ENCODE measurements around the gene OVCH2. TPM values are rescaled to one million over a fixed set of nuclear protein-coding genes. Genes with fewer than 3 reads are reported as not detected.
"Not testable (repeated sequence)": the region's sequence is repeated elsewhere in the genome, so short reads cannot be mapped to it uniquely, and the experiment has no call there.

OVCH2 gene, protein sequence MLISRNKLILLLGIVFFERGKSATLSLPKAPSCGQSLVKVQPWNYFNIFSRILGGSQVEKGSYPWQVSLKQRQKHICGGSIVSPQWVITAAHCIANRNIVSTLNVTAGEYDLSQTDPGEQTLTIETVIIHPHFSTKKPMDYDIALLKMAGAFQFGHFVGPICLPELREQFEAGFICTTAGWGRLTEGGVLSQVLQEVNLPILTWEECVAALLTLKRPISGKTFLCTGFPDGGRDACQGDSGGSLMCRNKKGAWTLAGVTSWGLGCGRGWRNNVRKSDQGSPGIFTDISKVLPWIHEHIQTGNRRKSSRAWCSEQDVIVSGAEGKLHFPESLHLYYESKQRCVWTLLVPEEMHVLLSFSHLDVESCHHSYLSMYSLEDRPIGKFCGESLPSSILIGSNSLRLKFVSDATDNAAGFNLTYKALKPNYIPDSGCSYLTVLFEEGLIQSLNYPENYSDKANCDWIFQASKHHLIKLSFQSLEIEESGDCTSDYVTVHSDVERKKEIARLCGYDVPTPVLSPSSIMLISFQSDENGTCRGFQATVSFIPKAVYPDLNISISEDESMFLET
- total RNA-seq, result 10 to 100 TPM in 1 of 2 donors, 1 to 10 TPM in 1; 2.5 to 21.1 TPM
- polyA plus RNA-seq, result 1 to 10 TPM in 1 of 2 donors, under 1 TPM in 1; 0.06 to 1.7 TPM
- long read RNA-seq, donor 1, result 0 reads
- long read RNA-seq, donor 2, result 0 reads
- long read RNA-seq, donor 3, result 0 reads
- long read RNA-seq, donor 4, result 0 reads
- long read RNA-seq, donor 5, result 0 reads

DNA sequence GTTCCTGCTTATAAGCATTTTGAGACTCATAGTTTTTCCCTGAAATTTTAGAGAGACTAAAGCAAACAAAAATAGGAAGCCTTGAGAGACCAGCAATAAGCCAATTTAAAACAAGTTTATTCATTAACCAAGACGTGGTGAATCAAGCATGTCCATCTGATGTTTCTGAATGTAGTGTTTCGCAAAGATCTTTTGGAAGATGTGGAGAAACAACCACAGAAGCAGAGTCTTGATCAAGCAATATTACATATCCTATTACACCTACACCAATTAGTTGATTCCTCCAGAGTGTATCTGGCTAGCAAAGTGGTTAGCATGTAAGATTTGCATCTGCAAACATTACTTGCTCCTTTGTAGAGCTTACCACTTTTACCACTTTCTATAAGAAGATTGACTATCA is at the start of gene OVCH2:
TSS of gene OVCH2 (minus strand) at position 101 of the 400 bp plus-strand sequence. CDS start at position 18, 83 bp downstream.
- TF ChIP-seq, protein P1, sequence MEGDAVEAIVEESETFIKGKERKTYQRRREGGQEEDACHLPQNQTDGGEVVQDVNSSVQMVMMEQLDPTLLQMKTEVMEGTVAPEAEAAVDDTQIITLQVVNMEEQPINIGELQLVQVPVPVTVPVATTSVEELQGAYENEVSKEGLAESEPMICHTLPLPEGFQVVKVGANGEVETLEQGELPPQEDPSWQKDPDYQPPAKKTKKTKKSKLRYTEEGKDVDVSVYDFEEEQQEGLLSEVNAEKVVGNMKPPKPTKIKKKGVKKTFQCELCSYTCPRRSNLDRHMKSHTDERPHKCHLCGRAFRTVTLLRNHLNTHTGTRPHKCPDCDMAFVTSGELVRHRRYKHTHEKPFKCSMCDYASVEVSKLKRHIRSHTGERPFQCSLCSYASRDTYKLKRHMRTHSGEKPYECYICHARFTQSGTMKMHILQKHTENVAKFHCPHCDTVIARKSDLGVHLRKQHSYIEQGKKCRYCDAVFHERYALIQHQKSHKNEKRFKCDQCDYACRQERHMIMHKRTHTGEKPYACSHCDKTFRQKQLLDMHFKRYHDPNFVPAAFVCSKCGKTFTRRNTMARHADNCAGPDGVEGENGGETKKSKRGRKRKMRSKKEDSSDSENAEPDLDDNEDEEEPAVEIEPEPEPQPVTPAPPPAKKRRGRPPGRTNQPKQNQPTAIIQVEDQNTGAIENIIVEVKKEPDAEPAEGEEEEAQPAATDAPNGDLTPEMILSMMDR (IDR thresholded peaks at IDR 0.05; ENCODE audit: control extremely low read depth, extremely low read depth), result no peak
- H3K4me1 ChIP-seq (ENCODE audit: control insufficient read depth in 5 of 5, insufficient read depth in 5 of 5, low read length in 5 of 5), result peaks cover 0 to 5% (median 0%) of the 10 kb centered on the region in 5 donors
- no peaks in the 10 kb centered on the region for H3K36me3 ChIP-seq (ENCODE audit: control insufficient read depth in 4 of 4, insufficient read depth in 4 of 4, low read length in 4 of 4)
- no peaks in the 10 kb centered on the region for H3K27me3 ChIP-seq (ENCODE audit: control insufficient read depth in 3 of 3, insufficient read depth in 3 of 3, low read length in 2 of 3)
- no peak within 1 kb of the TSS for H3K4me3 ChIP-seq
- no peaks in the 10 kb centered on the region for H3K9me3 ChIP-seq (ENCODE audit: control insufficient read depth in 4 of 4, insufficient read depth in 3 of 4, low read length in 3 of 4)
- DNase-seq (no peak), ATAC-seq (ENCODE audit: insufficient read depth, low FRiP score) (no peak)
- H3K27ac ChIP-seq (ENCODE audit: low read depth in 1 of 2, low read length in 1 of 2), result no peak within 1 kb of the TSS
- 71 to 82% methylated on average over 2 of the region's 2 CpGs for WGBS, 2 donors
- H3K9ac ChIP-seq (ENCODE audit: insufficient read depth in 1 of 2, low read length in 2 of 2), result no peak within 1 kb of the TSS

DNA sequence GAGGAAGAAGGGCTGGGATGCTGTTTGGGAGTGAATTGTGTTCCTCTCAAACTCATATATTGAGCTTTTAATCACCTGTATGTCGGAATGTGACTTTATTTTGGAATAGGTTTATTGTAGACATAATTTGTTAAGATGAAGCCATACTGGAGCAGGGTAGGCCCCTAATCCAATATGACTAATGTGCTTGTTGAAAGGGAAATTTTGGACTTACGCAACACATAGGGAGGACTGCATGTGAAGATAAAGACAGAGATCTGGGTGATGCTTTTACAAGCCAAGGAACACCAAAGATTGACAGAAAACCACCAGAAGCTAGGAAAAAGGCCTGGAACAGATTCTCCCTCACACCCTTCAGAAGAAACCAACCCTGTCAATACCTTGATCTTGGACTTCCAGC is 43.2 kb upstream of the OVCH2 start:
- Histone ChIP-seq H3K4me3 (no peak overlapping the region), H3K27ac (ENCODE audit: low read depth in 1 of 2, low read length in 1 of 2) (no peak overlapping the region), H3K4me1 (ENCODE audit: control insufficient read depth in 5 of 5, insufficient read depth in 5 of 5, low read length in 5 of 5) (no peaks in the 10 kb centered on the region), H3K9me3 (ENCODE audit: control insufficient read depth in 4 of 4, insufficient read depth in 3 of 4, low read length in 3 of 4) (peaks cover 0 to 2% (median 0%) of the 10 kb centered on the region in 4 donors), H3K9ac (ENCODE audit: insufficient read depth in 1 of 2, low read length in 2 of 2) (no peak overlapping the region), H3K27me3 (ENCODE audit: control insufficient read depth in 3 of 3, insufficient read depth in 3 of 3, low read length in 2 of 3) (no peaks in the 10 kb centered on the region), H3K36me3 (ENCODE audit: control insufficient read depth in 4 of 4, insufficient read depth in 4 of 4, low read length in 4 of 4) (no peaks in the 10 kb centered on the region)
- 88 to 89% methylated on average over 2 of the region's 2 CpGs for WGBS, 2 donors
- DNase-seq (no peak), ATAC-seq (ENCODE audit: insufficient read depth, low FRiP score) (no peak)
- TF ChIP-seq, protein P1 (IDR thresholded peaks at IDR 0.05; ENCODE audit: control extremely low read depth, extremely low read depth), result no peak

DNA sequence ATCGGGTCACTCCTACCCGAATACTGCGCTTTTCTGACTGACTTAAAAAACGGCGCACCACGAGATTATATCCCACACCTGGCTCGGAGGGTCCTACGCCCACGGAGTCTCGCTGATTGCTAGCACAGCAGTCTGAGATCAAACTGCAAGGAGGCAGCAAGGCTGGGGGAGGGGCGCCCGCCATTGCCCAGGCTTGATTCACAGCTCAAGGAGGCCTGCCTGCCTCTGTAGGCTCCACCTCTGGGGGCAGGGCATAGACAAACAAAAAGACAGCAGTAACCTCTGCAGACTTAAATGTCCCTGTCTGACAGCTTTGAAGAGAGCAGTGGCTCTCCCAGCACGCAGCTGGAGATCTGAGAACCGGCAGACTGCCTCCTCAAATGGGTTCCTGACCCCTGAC is 28.5 kb upstream of the OVCH2 start:
- not testable (repeated sequence) for H3K27me3 ChIP-seq (ENCODE audit: control insufficient read depth in 3 of 3, insufficient read depth in 3 of 3, low read length in 2 of 3); H3K27ac ChIP-seq (ENCODE audit: low read depth in 1 of 2, low read length in 1 of 2); H3K9ac ChIP-seq (ENCODE audit: insufficient read depth in 1 of 2, low read length in 2 of 2); ATAC-seq (ENCODE audit: insufficient read depth, low FRiP score); H3K9me3 ChIP-seq (ENCODE audit: control insufficient read depth in 4 of 4, insufficient read depth in 3 of 4, low read length in 3 of 4); H3K36me3 ChIP-seq (ENCODE audit: control insufficient read depth in 4 of 4, insufficient read depth in 4 of 4, low read length in 4 of 4); DNase-seq; H3K4me3 ChIP-seq; H3K4me1 ChIP-seq (ENCODE audit: control insufficient read depth in 5 of 5, insufficient read depth in 5 of 5, low read length in 5 of 5)
- WGBS, 2 donors, result 83 to 88% methylated on average over 8 to 12 of the region's 14 CpGs

DNA sequence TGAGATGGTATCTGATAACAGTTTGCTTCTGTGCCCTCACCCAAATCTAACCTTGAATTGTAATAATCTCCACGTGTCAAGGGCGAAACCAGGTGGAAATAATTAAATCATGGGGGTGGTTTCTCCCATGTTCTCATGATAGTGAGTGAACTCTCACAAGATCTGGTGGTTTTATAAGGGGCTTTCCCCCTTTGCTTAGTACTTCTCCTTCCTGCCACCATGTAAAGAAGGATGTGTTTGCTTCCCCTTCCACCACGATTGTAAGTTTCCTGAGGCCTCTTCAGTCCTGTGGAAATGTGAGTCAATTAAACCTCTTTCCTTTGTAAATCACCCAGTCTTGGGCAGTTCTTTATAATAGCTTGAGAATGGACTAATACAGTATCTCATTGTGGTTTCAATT is 8.5 kb upstream of the OVCH2 start:
- H3K4me3 ChIP-seq, result no peak overlapping the region
- no peak for ATAC-seq (ENCODE audit: insufficient read depth, low FRiP score)
- WGBS, 2 donors, result 54 to 63% methylated on average over 3 of the region's 3 CpGs
- TF ChIP-seq, protein P1 (IDR thresholded peaks at IDR 0.05; ENCODE audit: control extremely low read depth, extremely low read depth), result no peak
- no peaks in the 10 kb centered on the region for H3K4me1 ChIP-seq (ENCODE audit: control insufficient read depth in 5 of 5, insufficient read depth in 5 of 5, low read length in 5 of 5)
- no peak for DNase-seq
- H3K36me3 ChIP-seq (ENCODE audit: control insufficient read depth in 4 of 4, insufficient read depth in 4 of 4, low read length in 4 of 4), result no peaks in the 10 kb centered on the region
- H3K9me3 ChIP-seq (ENCODE audit: control insufficient read depth in 4 of 4, insufficient read depth in 3 of 4, low read length in 3 of 4), result no peaks in the 10 kb centered on the region
- no peak overlapping the region for H3K9ac ChIP-seq (ENCODE audit: insufficient read depth in 1 of 2, low read length in 2 of 2)
- no peaks in the 10 kb centered on the region for H3K27me3 ChIP-seq (ENCODE audit: control insufficient read depth in 3 of 3, insufficient read depth in 3 of 3, low read length in 2 of 3)
- H3K27ac ChIP-seq (ENCODE audit: low read depth in 1 of 2, low read length in 1 of 2), result no peak overlapping the region

Data from lung (tissue), 16 donors.